ENCODE data around the gene RELCH. TPM values are rescaled to one million over a fixed set of nuclear protein-coding genes. Genes with fewer than 3 reads are reported as not detected.
A peak's percentile ranks its signal among the peaks of the same experiment; 100 is the strongest.

RELCH gene
- total RNA-seq, 1 donor from 2014 or later = 26.6 TPM

DNA sequence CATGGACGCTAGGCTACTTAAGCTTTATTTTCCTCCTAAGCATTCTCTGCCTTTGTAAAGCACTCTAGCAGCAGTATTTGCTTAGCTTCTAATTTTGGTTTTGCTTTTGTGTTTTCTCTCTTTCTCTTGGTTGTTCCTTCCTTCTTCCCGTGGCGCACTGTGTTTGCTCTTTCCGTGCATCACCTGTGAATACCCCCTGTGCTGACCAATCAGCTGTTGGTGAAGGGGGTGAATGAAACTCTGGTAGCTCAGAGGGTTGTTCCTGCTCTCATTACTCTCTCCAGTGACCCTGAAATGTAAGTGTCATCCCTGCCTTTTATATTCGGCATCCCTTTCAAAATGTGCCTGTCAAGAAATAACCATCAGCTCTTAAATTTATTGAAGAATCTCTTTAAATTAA, 92.5 kb downstream of the RELCH start:
- Mint-ChIP-seq H3K27ac (ENCODE audit: unreplicated experiment) (no peak overlapping the region), H3K27me3 (ENCODE audit: low read depth, unreplicated experiment) (no peaks in the 10 kb centered on the region), H3K4me1 (ENCODE audit: low read depth, unreplicated experiment) (peaks cover 19% of the 10 kb centered on the region), H3K9me3 (ENCODE audit: unreplicated experiment) (no peaks in the 10 kb centered on the region), H3K36me3 (ENCODE audit: low read depth, unreplicated experiment) (peaks cover 7% of the 10 kb centered on the region), H3K4me3 (ENCODE audit: unreplicated experiment) (peak overlapping the region; percentile 8)
- no peak overlapping the region for H3K9ac ChIP-seq (ENCODE audit: low read length)
- H3K4me2 ChIP-seq (ENCODE audit: low read length) = no peak overlapping the region
- no peaks in the 10 kb centered on the region for H3K9me3 ChIP-seq (ENCODE audit: insufficient read depth, low read depth, low read length)
- H3K4me1 ChIP-seq (ENCODE audit: insufficient read depth, low read length) = peaks cover 19% of the 10 kb centered on the region
- H3K27me3 ChIP-seq (ENCODE audit: insufficient read depth, low read length) = no peaks in the 10 kb centered on the region
- no peak overlapping the region for H3K27ac ChIP-seq (ENCODE audit: low read depth, low read length)
- FAIRE-seq (no peak), DNase-seq (ENCODE audit: low read depth) (no peak)
- TF ChIP-seq, protein P1, sequence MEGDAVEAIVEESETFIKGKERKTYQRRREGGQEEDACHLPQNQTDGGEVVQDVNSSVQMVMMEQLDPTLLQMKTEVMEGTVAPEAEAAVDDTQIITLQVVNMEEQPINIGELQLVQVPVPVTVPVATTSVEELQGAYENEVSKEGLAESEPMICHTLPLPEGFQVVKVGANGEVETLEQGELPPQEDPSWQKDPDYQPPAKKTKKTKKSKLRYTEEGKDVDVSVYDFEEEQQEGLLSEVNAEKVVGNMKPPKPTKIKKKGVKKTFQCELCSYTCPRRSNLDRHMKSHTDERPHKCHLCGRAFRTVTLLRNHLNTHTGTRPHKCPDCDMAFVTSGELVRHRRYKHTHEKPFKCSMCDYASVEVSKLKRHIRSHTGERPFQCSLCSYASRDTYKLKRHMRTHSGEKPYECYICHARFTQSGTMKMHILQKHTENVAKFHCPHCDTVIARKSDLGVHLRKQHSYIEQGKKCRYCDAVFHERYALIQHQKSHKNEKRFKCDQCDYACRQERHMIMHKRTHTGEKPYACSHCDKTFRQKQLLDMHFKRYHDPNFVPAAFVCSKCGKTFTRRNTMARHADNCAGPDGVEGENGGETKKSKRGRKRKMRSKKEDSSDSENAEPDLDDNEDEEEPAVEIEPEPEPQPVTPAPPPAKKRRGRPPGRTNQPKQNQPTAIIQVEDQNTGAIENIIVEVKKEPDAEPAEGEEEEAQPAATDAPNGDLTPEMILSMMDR (IDR thresholded peaks at IDR 0.05; ENCODE audit: insufficient read depth, low read depth, low read length) = no peak
- TF ChIP-seq EZH2 (IDR thresholded peaks at IDR 0.05; ENCODE audit: insufficient read depth, low read length) = no peak
- no peaks in the 10 kb centered on the region for H3K36me3 ChIP-seq (ENCODE audit: insufficient read depth, low read length)
- no peak overlapping the region for H3K4me3 ChIP-seq (ENCODE audit: insufficient read depth, low read depth, low read length)
- no peaks in the 10 kb centered on the region for H4K20me1 ChIP-seq (ENCODE audit: insufficient read depth, low read length)
- no peaks in the 10 kb centered on the region for H3K79me2 ChIP-seq (ENCODE audit: insufficient read depth, low read length)
- H2AFZ ChIP-seq (ENCODE audit: low read depth, low read length) = no peak overlapping the region

DNA sequence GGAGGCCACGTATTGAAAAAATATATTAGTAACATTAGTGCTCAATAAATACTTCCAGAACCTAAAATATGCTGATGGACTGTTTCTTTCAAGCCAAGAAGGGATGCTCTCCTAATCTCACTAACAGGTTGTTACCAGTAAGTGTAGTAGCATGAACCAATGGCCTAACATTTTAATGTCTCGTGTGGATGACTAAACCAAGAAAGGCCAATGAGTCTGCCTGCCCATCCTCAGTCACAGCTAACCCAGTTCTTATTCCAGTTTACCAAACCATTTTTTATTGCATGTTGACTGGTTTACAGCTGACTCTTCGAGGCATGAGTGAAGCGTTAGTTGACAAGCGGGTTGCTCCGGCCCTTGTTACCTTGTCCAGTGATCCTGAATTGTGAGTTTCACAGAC, 93.0 kb downstream of the RELCH start:
- peaks cover 19% of the 10 kb centered on the region for H3K4me1 ChIP-seq (ENCODE audit: insufficient read depth, low read length)

DNA sequence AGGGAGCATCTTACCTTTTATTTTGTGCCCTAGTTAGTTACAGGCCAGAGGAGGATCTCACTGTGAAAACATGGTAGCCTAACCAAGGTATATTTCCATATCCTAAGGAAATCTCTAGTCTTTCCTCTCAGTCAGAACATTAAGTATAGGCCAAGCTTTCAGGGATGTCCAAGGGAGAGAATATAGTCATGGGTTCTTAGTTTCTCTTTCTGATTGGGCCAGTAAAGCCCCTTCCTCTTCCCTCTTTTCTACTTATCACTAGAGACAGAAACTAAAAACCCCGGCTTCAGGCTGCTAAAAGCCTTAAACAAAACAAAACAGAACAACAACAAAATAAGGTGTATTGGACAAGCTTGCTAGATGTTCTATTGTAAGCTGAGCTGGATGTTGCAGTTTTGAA, 93.7 kb downstream of the RELCH start:
- peaks cover 13% of the 10 kb centered on the region for H3K36me3 Mint-ChIP-seq (ENCODE audit: low read depth, unreplicated experiment)
- Histone ChIP-seq H3K36me3 (ENCODE audit: insufficient read depth, low read length) (no peaks in the 10 kb centered on the region), H4K20me1 (ENCODE audit: insufficient read depth, low read length) (no peaks in the 10 kb centered on the region), H3K27me3 (ENCODE audit: insufficient read depth, low read length) (no peaks in the 10 kb centered on the region), H3K9ac (ENCODE audit: low read length) (no peak overlapping the region), H3K27ac (ENCODE audit: low read depth, low read length) (no peak overlapping the region), H3K9me3 (ENCODE audit: insufficient read depth, low read depth, low read length) (no peaks in the 10 kb centered on the region), H3K4me1 (ENCODE audit: insufficient read depth, low read length) (peaks cover 19% of the 10 kb centered on the region), H2AFZ (ENCODE audit: low read depth, low read length) (no peak overlapping the region), H3K4me3 (ENCODE audit: insufficient read depth, low read depth, low read length) (no peak overlapping the region), H3K79me2 (ENCODE audit: insufficient read depth, low read length) (no peaks in the 10 kb centered on the region), H3K4me2 (ENCODE audit: low read length) (peak overlapping the region; percentile 51)
- no peaks in the 10 kb centered on the region for H3K27me3 Mint-ChIP-seq (ENCODE audit: low read depth, unreplicated experiment)
- DNase-seq (ENCODE audit: low read depth) (no peak), FAIRE-seq (no peak)
- no peak overlapping the region for H3K27ac Mint-ChIP-seq (ENCODE audit: unreplicated experiment)
- TF ChIP-seq EZH2 (IDR thresholded peaks at IDR 0.05; ENCODE audit: insufficient read depth, low read length) = no peak
- TF ChIP-seq, protein P1 (IDR thresholded peaks at IDR 0.05; ENCODE audit: insufficient read depth, low read depth, low read length) = no peak
- H3K4me3 Mint-ChIP-seq (ENCODE audit: unreplicated experiment) = no peak overlapping the region
- no peaks in the 10 kb centered on the region for H3K9me3 Mint-ChIP-seq (ENCODE audit: unreplicated experiment)
- H3K4me1 Mint-ChIP-seq (ENCODE audit: low read depth, unreplicated experiment) = peaks cover 18% of the 10 kb centered on the region

More for the DNA sequence above, 93.0 kb downstream of the RELCH start:
- Histone ChIP-seq H3K9me3 (ENCODE audit: insufficient read depth, low read depth, low read length) (no peaks in the 10 kb centered on the region), H3K27me3 (ENCODE audit: insufficient read depth, low read length) (no peaks in the 10 kb centered on the region), H3K36me3 (ENCODE audit: insufficient read depth, low read length) (no peaks in the 10 kb centered on the region), H3K4me3 (ENCODE audit: insufficient read depth, low read depth, low read length) (no peak overlapping the region), H3K4me2 (ENCODE audit: low read length) (no peak overlapping the region), H3K27ac (ENCODE audit: low read depth, low read length) (no peak overlapping the region), H4K20me1 (ENCODE audit: insufficient read depth, low read length) (no peaks in the 10 kb centered on the region), H2AFZ (ENCODE audit: low read depth, low read length) (no peak overlapping the region), H3K9ac (ENCODE audit: low read length) (no peak overlapping the region), H3K79me2 (ENCODE audit: insufficient read depth, low read length) (no peaks in the 10 kb centered on the region)
- DNase-seq (ENCODE audit: low read depth) (no peak), FAIRE-seq (no peak)
- TF ChIP-seq, protein P1 (IDR thresholded peaks at IDR 0.05; ENCODE audit: insufficient read depth, low read depth, low read length) = no peak
- no peak for TF ChIP-seq EZH2 (IDR thresholded peaks at IDR 0.05; ENCODE audit: insufficient read depth, low read length)
- Mint-ChIP-seq H3K9me3 (ENCODE audit: unreplicated experiment) (no peaks in the 10 kb centered on the region), H3K4me1 (ENCODE audit: low read depth, unreplicated experiment) (peaks cover 19% of the 10 kb centered on the region), H3K27ac (ENCODE audit: unreplicated experiment) (no peak overlapping the region), H3K36me3 (ENCODE audit: low read depth, unreplicated experiment) (peaks cover 10% of the 10 kb centered on the region), H3K27me3 (ENCODE audit: low read depth, unreplicated experiment) (no peaks in the 10 kb centered on the region), H3K4me3 (ENCODE audit: unreplicated experiment) (no peak overlapping the region)

All from astrocyte (in vitro differentiated cells and primary cell).